Coronary artery (tissue), 2 donors: Measurements from ENCODE around the gene ARHGEF11.
A peak's percentile ranks its signal among the peaks of the same experiment; 100 is the strongest.

Experiments
- DNase-seq: peaks from one replicate; pipeline ENCODE4 v3.0.0-alpha.2; 2017; ENCODE audit warnings: low spot score
- H3K27ac ChIP-seq, 2 donors: fragments of 200-600 bp; sonication (generic); one replicate each; pipeline ENCODE4 v1.5.1; 2016 to 2019
- H3K4me3 ChIP-seq: fragments of 200-600 bp; sonication (generic); 2 replicates; pipeline ENCODE4 v1.5.1; 2016; ENCODE audit warnings: mild to moderate bottlenecking, moderate library complexity
- CTCF ChIP-seq: fragments of 200-600 bp; sonication (generic); IDR thresholded peaks from one replicate; pipeline ENCODE4 v1.5.1; 2019; ENCODE audit warnings: antibody characterized with exemption

ARHGEF11 gene

GRCh38 chr1:156948708-156949107 lies 96.8 kb downstream of the ARHGEF11 start:
- no peak for DNase-seq
- H3K4me3 ChIP-seq: no peak overlapping the region

GRCh38 chr1:156947818-156948525 lies 97.6 kb downstream of the ARHGEF11 start:
- no peak overlapping the region for H3K27ac ChIP-seq
- no peak for TF ChIP-seq CTCF
- H3K4me3 ChIP-seq: no peak overlapping the region
- DNase-seq: no peak

More at GRCh38 chr1:156948708-156949107, 96.8 kb downstream of the ARHGEF11 start:
- H3K27ac ChIP-seq: no peak overlapping the region
- TF ChIP-seq CTCF: no peak

- H3K27ac ChIP-seq: no peak overlapping the region
- peak; percentile 38 for DNase-seq
- no peak overlapping the region for H3K4me3 ChIP-seq
- no peak for TF ChIP-seq CTCF
Observed at GRCh38 chr1:156947127-156947526, 98.4 kb downstream of the ARHGEF11 start.

GRCh38 chr1:156945881-156946661 lies 99.5 kb downstream of the ARHGEF11 start:
- TF ChIP-seq CTCF: no peak
- no peak overlapping the region for H3K27ac ChIP-seq
- DNase-seq: peak; percentile 53
- no peak overlapping the region for H3K4me3 ChIP-seq

- DNase-seq: no peak
- Histone ChIP-seq H3K27ac (no peak overlapping the region), H3K4me3 (no peak overlapping the region)
- TF ChIP-seq CTCF: no peak
Observed at GRCh38 chr1:156944848-156945247, 100.7 kb downstream of the ARHGEF11 start.

GRCh38 chr1:156944268-156944667 lies 101.3 kb downstream of the ARHGEF11 start:
- no peak for DNase-seq
- TF ChIP-seq CTCF: no peak
- H3K4me3 ChIP-seq: no peak overlapping the region
- no peak overlapping the region for H3K27ac ChIP-seq

- H3K4me3 ChIP-seq: no peak overlapping the region
- no peak for DNase-seq
- TF ChIP-seq CTCF: no peak
- H3K27ac ChIP-seq: no peak overlapping the region
Observed at GRCh38 chr1:156943756-156944155, 101.8 kb downstream of the ARHGEF11 start.
